CD14-positive monocyte (primary cell): ENCODE results near the gene ABLIM3. TPM values are rescaled to one million over a fixed set of nuclear protein-coding genes. Genes with fewer than 3 reads are reported as not detected.

Experiments used
- DNase-seq, 3 donors: peaks; one replicate each; pipeline ENCODE4 v3.0.0-alpha.2; 2011 to 2022
- H2AFZ ChIP-seq: 2 replicates; pipeline ENCODE4 v1.6.0; 2012; ENCODE audit warnings: mild to moderate bottlenecking, low read depth, low read length, inconsistent platforms; ENCODE audit not compliant: insufficient read depth, poor library complexity, severe bottlenecking
- H3K27ac ChIP-seq, 2 donors: 1 replicate in 1 of 2; 2 replicates in 1 of 2; pipeline ENCODE4 v1.5.1; 2012 to 2013; ENCODE audit warnings: low read length in 2 of 2, control low read depth in 1 of 2, inconsistent platforms in 1 of 2, low read depth in 1 of 2, mild to moderate bottlenecking in 1 of 2
- H3K27me3 ChIP-seq, 2 donors: one replicate each; pipeline versions ENCODE4 v1.6.0 to v1.6.1; 2011 to 2013; ENCODE audit warnings: low read length in 2 of 2; ENCODE audit not compliant: control insufficient read depth in 2 of 2, insufficient read depth in 2 of 2
- H3K36me3 ChIP-seq, 2 donors: replicated peaks in 1 of 2; 1 replicate in 1 of 2; 2 replicates in 1 of 2; pipeline versions ENCODE4 v1.5.1 to v1.6.1; 2012 to 2013; ENCODE audit warnings: low read length in 2 of 2, control low read depth in 1 of 2, inconsistent platforms in 1 of 2, mild to moderate bottlenecking in 1 of 2; ENCODE audit not compliant: insufficient read depth in 2 of 2, control insufficient read depth in 1 of 2
- H3K4me1 ChIP-seq, 2 donors: 1 replicate in 1 of 2; 2 replicates in 1 of 2; pipeline versions ENCODE4 v1.5.1 to v1.6.1; 2012 to 2013; ENCODE audit warnings: low read length in 2 of 2, control low read depth in 1 of 2, inconsistent platforms in 1 of 2, mild to moderate bottlenecking in 1 of 2, moderate library complexity in 1 of 2; ENCODE audit not compliant: insufficient read depth in 2 of 2, control insufficient read depth in 1 of 2
- H3K4me2 ChIP-seq: replicated peaks from 2 replicates; pipeline ENCODE3; 2012; ENCODE audit warnings: low read length, moderate library complexity, mild to moderate bottlenecking; ENCODE audit not compliant: poor library complexity, severe bottlenecking; ENCODE audit errors: extremely low read depth
- H3K4me3 ChIP-seq, 3 experiments: fragments of 200-600 bp in 1 of 3; sonication (generic) in 1 of 3; replicated peaks in 1 of 3; 1 replicate in 2 of 3; 2 replicates in 1 of 3; pipeline ENCODE4 v1.5.1; 2011 to 2013; ENCODE audit warnings: low read length in 3 of 3, mild to moderate bottlenecking in 3 of 3, control low read depth in 2 of 3, low read depth in 2 of 3, inconsistent platforms in 1 of 3, moderate library complexity in 1 of 3
- H3K79me2 ChIP-seq: 2 replicates; pipeline ENCODE4 v1.6.0; 2012; ENCODE audit warnings: mild to moderate bottlenecking, control low read depth, inconsistent platforms, low read length, moderate library complexity; ENCODE audit not compliant: insufficient read depth
- H3K9ac ChIP-seq: 2 replicates; pipeline ENCODE4 v1.6.0; 2017; ENCODE audit warnings: low read length, mild to moderate bottlenecking; ENCODE audit not compliant: insufficient read depth, poor library complexity, severe bottlenecking
- H3K9me3 ChIP-seq, 2 donors: replicated peaks in 1 of 2; 1 replicate in 1 of 2; 2 replicates in 1 of 2; pipeline versions ENCODE4 v1.5.1 to v1.6.1; 2012 to 2013; ENCODE audit warnings: low read length in 2 of 2, control low read depth in 1 of 2; ENCODE audit not compliant: control insufficient read depth in 1 of 2, insufficient read depth in 1 of 2
- H4K20me1 ChIP-seq: 2 replicates; pipeline ENCODE4 v1.6.0; 2012; ENCODE audit warnings: mild to moderate bottlenecking, low read length, control low read depth, moderate library complexity; ENCODE audit not compliant: insufficient read depth
- H3K27ac Mint-ChIP-seq, 7 donors: one replicate each; pipeline ENCODE4 v1.8.0; 2020; ENCODE audit warnings: mild to moderate bottlenecking in 7 of 7, mixed read lengths in 7 of 7, moderate library complexity in 6 of 7, inconsistent platforms in 2 of 7
- H3K27me3 Mint-ChIP-seq, 3 donors: one replicate each; pipeline ENCODE4 v1.8.0; 2021 to 2022; ENCODE audit warnings: low read depth in 3 of 3, mild to moderate bottlenecking in 3 of 3, mixed read lengths in 3 of 3, moderate library complexity in 3 of 3, inconsistent platforms in 1 of 3
- H3K36me3 Mint-ChIP-seq, 2 donors: one replicate each; pipeline ENCODE4 v1.8.0; 2020; ENCODE audit warnings: mixed read lengths in 2 of 2, inconsistent platforms in 1 of 2, mild to moderate bottlenecking in 1 of 2
- H3K4me1 Mint-ChIP-seq: one replicate; pipeline ENCODE4 v1.8.0; 2020; ENCODE audit warnings: mild to moderate bottlenecking, mixed read lengths
- H3K4me3 Mint-ChIP-seq, 2 donors: one replicate each; pipeline ENCODE4 v1.8.0; 2020; ENCODE audit warnings: mild to moderate bottlenecking in 2 of 2, mixed read lengths in 2 of 2, moderate library complexity in 1 of 2
- H3K9me3 Mint-ChIP-seq, 7 donors: one replicate each; pipeline ENCODE4 v1.8.0; 2020 to 2022; ENCODE audit warnings: mixed read lengths in 7 of 7, mild to moderate bottlenecking in 6 of 7, moderate library complexity in 6 of 7, inconsistent platforms in 2 of 7
- WGBS: methylation state at CpG from one replicate; pipeline ENCODE4 v1.1.5; 2013; ENCODE audit warnings: missing lambda C conversion rate; ENCODE audit not compliant: insufficient coverage; 5-methylcytosine and 5-hydroxymethylcytosine counted together
- intact Hi-C, 2 donors: fragments of 100-400 bp; cut with micrococcal nuclease; formaldehyde crosslinking; loops; one replicate each; pipeline versions ENCODE4 v1.15.0 to v1.15.1; 2023
- polyA plus RNA-seq, 3 donors: library from polyadenylated mRNA; depleted of rRNA in 1 of 3; unstranded in 2 of 3; stranded (reverse) in 1 of 3; fragments of 300-500 nt in 2 of 3; fragments of >200 nt in 1 of 3; fragmentation: Illumina TruSeq in 2 of 3; gene quantifications; 1 replicate in 2 of 3; 2 replicates in 1 of 3; pipeline ENCODE4 v1.2.3, GENCODE V29; 2012 to 2021
- TF ChIP-seq, protein P1 (sequence below): fragments of 200-600 bp; IDR thresholded peaks from one replicate; pipeline ENCODE4 v1.8.0; 2022; ENCODE audit warnings: antibody characterized with exemption, mild to moderate bottlenecking

Gene ABLIM3
- polyA plus RNA-seq, 3 donors = 0.22 to 0.74 TPM; not detected in 1

- H3K4me3 ChIP-seq = no peak overlapping the region
- no peaks in the 10 kb centered on the region for H3K4me1 Mint-ChIP-seq
- H3K27me3 Mint-ChIP-seq = peaks cover 0 to 5% (median 3%) of the 10 kb centered on the region in 3 donors
- H3K4me3 Mint-ChIP-seq = no peak overlapping the region
- no peaks in the 10 kb centered on the region for H3K79me2 ChIP-seq
- no peak overlapping the region for H3K27ac ChIP-seq
- intact Hi-C loops = no loop called here
- H3K27ac Mint-ChIP-seq = no peak overlapping the region
- no peaks in the 10 kb centered on the region for H3K36me3 ChIP-seq
- no peak for DNase-seq
- no peak overlapping the region for H3K9ac ChIP-seq
- H2AFZ ChIP-seq = no peak overlapping the region
- H4K20me1 ChIP-seq = no peaks in the 10 kb centered on the region
- WGBS = 100% methylated on average over 1 of the region's 1 CpG
- no peaks in the 10 kb centered on the region for H3K36me3 Mint-ChIP-seq
- no peaks in the 10 kb centered on the region for H3K9me3 Mint-ChIP-seq
- TF ChIP-seq, protein P1, sequence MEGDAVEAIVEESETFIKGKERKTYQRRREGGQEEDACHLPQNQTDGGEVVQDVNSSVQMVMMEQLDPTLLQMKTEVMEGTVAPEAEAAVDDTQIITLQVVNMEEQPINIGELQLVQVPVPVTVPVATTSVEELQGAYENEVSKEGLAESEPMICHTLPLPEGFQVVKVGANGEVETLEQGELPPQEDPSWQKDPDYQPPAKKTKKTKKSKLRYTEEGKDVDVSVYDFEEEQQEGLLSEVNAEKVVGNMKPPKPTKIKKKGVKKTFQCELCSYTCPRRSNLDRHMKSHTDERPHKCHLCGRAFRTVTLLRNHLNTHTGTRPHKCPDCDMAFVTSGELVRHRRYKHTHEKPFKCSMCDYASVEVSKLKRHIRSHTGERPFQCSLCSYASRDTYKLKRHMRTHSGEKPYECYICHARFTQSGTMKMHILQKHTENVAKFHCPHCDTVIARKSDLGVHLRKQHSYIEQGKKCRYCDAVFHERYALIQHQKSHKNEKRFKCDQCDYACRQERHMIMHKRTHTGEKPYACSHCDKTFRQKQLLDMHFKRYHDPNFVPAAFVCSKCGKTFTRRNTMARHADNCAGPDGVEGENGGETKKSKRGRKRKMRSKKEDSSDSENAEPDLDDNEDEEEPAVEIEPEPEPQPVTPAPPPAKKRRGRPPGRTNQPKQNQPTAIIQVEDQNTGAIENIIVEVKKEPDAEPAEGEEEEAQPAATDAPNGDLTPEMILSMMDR = no peak
- no peaks in the 10 kb centered on the region for H3K4me1 ChIP-seq
- no peaks in the 10 kb centered on the region for H3K9me3 ChIP-seq
- H3K27me3 ChIP-seq = no peaks in the 10 kb centered on the region
- H3K4me2 ChIP-seq = no peak overlapping the region
Observed at GRCh38 chr5:149202910-149203451, 61.7 kb downstream of the ABLIM3 start.

GRCh38 chr5:149203921-149204441, 62.7 kb downstream of the ABLIM3 start:
- H3K4me1 ChIP-seq = no peaks in the 10 kb centered on the region
- Mint-ChIP-seq H3K27me3 (peaks cover 0 to 3% (median 1%) of the 10 kb centered on the region in 3 donors), H3K4me1 (no peaks in the 10 kb centered on the region), H3K27ac (no peak overlapping the region), H3K36me3 (no peaks in the 10 kb centered on the region), H3K9me3 (no peaks in the 10 kb centered on the region), H3K4me3 (no peak overlapping the region)
- no peak overlapping the region for H2AFZ ChIP-seq
- H3K9ac ChIP-seq = no peak overlapping the region
- intact Hi-C loops = no loop called here
- H3K27me3 ChIP-seq = no peaks in the 10 kb centered on the region
- WGBS = 100% methylated on average over 1 of the region's 4 CpGs
- no peak overlapping the region for H3K4me2 ChIP-seq
- H3K4me3 ChIP-seq = no peak overlapping the region
- no peaks in the 10 kb centered on the region for H3K36me3 ChIP-seq
- no peak for DNase-seq
- no peaks in the 10 kb centered on the region for H3K79me2 ChIP-seq
- no peak overlapping the region for H3K27ac ChIP-seq
- no peaks in the 10 kb centered on the region for H4K20me1 ChIP-seq
- TF ChIP-seq, protein P1 = no peak
- H3K9me3 ChIP-seq = no peaks in the 10 kb centered on the region
